T47D (cell line): ENCODE measurements around the gene HEATR1.

Experiments
- DNase-seq, 2 experiments: peaks; one replicate each; pipeline versions ENCODE4 v3.0.0 to v3.0.0-alpha.2; 2011 to 2012; ENCODE audit warnings: low read depth in 1 of 2, low spot score in 1 of 2
- JUND ChIP-seq: IDR thresholded peaks from 2 replicates; pipeline ENCODE4 v1.6.1; 2012; ENCODE audit warnings: low read depth
- in situ Hi-C: cut with HindIII; loops from 2 replicates; pipeline ENCODE4 v1.10.0; 2016; ENCODE audit warnings: low sequenced_read_pairs, low pct_unique_long_range_greater_than_20kb

The HEATR1 gene

GRCh38 chr1:236524142-236524894, 80.0 kb downstream of the HEATR1 start:
- no peak for TF ChIP-seq JUND
- peak; percentile 83 to 89 for DNase-seq
- in situ Hi-C loops: no loop called here

DNA sequence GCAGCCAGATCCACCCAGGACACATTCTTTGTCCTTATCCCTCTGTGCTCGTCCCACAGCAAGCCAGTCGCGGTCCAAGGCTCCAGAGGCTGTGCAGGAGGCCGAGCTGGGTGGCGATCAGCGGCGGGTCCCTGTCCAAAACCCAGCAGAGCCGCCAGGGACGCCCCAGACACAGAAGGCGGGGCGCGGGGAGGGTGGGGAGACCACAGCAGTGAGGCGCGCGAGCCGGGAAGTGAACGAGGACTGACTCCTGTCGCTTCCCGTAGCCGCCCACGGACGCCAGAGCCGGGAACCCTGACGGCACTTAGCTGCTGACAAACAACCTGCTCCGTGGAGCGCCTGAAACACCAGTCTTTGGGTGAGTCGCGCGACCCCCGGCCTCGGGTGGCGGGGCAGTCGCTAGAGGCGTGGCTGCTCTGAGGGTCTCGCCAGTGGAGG, 80.6 kb downstream of the HEATR1 start, which contains the start of gene LGALS8:
Gene LGALS8, plus strand, starts transcription at position 279 of the 438 bp plus-strand sequence. CDS start 2,089 bp downstream, outside the sequence.
- no peak for TF ChIP-seq JUND
- DNase-seq: peak; percentile 75 to 89
- in situ Hi-C loops: no loop called here

DNA sequence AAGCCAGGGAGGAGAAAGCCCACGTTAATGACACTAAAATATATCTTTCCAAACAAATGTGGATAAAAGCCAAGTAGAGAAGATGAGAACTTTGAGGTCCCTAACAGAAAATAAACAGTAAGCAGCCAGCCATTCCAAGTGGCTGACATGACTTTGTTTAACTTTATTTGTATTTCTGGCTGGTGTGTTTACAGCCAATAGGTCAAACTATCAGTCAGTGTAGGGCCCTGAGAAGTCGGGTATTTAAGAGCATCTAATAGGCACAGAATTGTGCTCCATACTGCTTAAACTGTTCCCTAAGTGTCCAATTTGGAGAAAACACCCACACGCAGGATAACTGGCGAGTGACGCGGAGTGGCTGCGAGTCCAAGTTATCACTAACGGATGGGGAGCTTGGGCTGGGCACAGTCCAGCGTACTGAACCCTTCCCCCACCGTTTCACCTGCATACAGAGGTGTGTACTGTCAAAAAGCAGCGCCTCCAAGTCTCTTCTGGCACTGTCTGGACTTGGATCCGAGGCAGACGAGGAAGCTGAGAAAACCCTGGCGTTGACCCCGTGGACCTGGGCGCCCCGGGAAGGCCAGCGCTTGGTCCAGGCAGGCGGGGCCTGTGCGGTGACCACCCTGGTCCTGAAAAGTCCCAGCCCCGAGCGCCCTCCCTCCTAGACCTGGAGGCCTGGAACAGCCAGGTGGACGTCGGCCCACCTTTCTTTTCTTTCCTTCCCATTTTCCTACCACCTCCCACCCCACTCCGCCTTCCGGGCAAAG, 81.2 kb downstream of the HEATR1 start:
- no peak for TF ChIP-seq JUND
- DNase-seq: peak; percentile 22 to 78
- in situ Hi-C loops: no loop called here

DNA sequence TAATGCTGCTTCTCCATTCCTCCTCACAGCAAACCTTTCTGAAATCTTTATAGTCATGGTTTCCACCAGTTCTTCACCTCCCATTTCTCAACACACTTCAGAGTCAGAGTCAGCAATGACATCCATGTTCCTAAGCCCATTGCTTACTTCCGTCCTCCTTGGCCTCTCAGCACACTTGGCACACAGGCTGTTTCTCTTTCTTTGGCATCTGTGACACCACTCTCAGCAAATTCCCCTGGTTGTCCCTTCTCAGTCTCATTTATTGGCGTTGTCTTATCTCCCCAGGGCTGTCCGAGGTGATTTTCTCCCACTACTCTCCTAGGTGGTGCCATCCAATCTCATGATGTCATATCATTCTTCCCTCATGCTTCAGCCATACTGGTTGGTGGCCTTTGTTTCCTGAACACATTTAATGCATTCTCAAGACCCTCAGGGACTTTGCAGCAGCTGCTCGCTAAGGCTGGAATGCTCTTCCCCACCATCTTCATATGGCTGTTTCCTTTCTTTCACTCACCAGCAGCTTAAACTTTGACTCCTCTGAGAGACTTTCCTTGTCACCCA, 83.8 kb downstream of the HEATR1 start:
- in situ Hi-C loops: no loop called here
- no peak for TF ChIP-seq JUND
- no peak for DNase-seq

- in situ Hi-C loops: no loop called here
- TF ChIP-seq JUND: no peak
Observed at GRCh38 chr1:236518322-236518721, 86.0 kb downstream of the HEATR1 start.

GRCh38 chr1:236516929-236517704, 87.2 kb downstream of the HEATR1 start:
- TF ChIP-seq JUND: peak; percentile 42; the same call in 1 of the 2 replicates
- in situ Hi-C loops: no loop called here
- DNase-seq: peak; percentile 31 to 94

More at GRCh38 chr1:236518322-236518721, 86.0 kb downstream of the HEATR1 start:
- peak in 1 of 2 experiments; percentile 48 for DNase-seq

DNA sequence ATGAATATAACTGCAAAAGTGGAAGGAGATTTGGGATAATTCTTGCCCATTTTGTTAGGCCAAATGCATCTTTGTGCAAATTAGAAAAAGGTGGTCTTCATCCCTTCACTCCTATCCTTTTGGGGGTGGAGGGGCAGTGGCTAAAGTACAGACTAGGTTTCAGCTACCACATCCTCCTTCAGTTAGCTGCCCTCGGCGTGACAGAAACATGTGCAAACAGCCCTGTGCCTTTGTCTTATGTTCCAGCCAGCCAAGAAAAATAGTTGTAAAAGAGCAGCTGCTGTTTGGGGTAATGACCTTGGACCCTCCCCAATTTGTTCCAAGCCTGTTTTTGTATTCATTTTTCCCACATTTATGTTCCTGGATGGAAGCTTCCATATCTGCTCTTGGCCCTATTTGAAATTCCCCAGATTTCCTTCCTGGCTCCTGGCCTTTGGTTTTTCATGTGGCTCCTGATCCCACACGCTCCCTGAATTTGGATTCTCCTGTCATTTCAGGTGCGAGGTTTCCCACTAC, 88.8 kb downstream of the HEATR1 start:
- peak in 1 of 2 experiments; percentile 92 for DNase-seq
- in situ Hi-C loops: no loop called here
- TF ChIP-seq JUND: peak; percentile 27; the same call in 1 of the 2 replicates

DNA sequence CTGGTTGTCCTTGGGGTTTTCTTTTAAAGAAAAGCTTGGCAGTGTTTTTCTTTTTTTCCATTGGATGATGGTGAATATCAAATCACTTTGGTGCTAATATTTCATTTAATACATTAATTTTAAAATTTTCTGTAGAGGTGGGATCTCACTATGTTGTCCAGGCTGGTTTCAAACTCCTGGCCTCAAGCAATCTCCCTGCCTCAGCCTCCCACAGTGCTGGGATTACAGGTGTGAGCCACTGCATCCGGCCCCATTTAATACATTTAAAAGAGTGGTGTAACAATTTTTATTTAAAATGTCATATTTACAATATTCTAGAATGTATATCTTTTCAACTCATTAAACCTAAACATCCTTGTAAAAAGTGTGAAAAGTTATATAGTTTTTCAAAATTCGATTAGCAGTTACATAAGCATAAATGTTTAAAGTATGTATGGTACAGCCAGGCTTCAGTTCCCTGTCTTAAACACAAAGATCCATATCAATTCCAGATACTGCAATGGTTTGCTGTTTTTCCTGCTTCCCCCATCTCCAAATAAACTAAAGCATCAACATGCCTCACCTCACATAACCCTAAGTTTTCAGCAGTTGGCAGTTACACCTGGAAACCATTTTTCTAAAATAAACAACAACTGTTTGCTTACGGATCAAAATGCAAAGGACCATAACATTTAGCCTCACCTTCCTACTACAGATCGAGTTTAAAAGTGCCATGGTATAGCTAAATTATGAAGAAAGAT, 89.4 kb downstream of the HEATR1 start:
- in situ Hi-C loops: no loop called here
- DNase-seq: peak in 1 of 2 experiments; percentile 97
- TF ChIP-seq JUND: peak; percentile 70; the same call in 1 of the 2 replicates

GRCh38 chr1:236511735-236512418, 92.4 kb downstream of the HEATR1 start:
- DNase-seq: no peak
- no peak for TF ChIP-seq JUND
- in situ Hi-C loops: no loop called here

DNA sequence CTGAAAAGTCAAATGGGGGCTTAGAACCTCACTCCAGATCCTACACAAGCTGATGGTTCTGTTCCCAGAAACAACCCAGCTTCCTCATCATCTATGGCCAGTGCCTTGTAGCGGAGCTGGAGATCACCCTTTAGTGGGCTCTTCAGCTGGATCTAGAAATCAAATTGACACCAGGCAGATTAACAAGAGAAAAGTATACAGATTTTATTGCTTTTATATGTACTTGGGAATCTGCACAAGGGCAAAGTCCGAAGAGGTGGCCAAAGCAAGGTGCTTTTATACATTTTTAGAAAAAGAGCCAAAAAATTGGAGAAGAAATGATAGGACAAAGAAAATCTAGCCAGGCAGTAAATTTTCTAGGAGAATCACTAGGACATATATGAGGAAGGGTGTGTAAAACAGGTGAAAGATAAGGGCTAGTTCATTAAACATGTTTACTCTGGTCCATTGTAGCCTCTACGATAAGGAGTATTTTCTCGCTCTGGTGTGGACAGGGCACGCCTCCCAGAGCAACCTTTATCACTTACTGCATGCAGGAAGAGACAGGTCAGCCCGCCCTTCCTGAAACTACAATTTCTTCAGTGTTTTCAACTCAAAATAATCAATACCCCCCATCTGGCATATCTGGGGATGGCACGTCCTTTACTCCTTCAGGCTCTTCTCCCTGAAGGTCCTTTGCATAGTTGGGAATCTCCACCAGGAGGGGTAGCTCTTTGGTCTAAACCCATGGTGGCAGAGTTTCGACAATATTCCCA, 94.5 kb downstream of the HEATR1 start:
- no peak for TF ChIP-seq JUND
- in situ Hi-C loops: no loop called here
- DNase-seq: no peak
